IPS-18a (cell line): ENCODE data around the gene UCP3.

ENCODE experiments used
- H3K27ac ChIP-seq: one replicate; pipeline ENCODE4 v1.5.1; 2013; ENCODE audit warnings: low read length
- H3K27me3 ChIP-seq: one replicate; pipeline ENCODE4 v1.6.1; 2013; ENCODE audit warnings: mild to moderate bottlenecking, low read length; ENCODE audit not compliant: control insufficient read depth, insufficient read depth
- H3K36me3 ChIP-seq: one replicate; pipeline ENCODE4 v1.6.1; 2013; ENCODE audit warnings: low read depth, low read length; ENCODE audit not compliant: control insufficient read depth
- H3K4me1 ChIP-seq: one replicate; pipeline ENCODE4 v1.6.1; 2013; ENCODE audit warnings: low read depth, low read length; ENCODE audit not compliant: control insufficient read depth
- H3K4me3 ChIP-seq: one replicate; pipeline ENCODE4 v1.5.1; 2013; ENCODE audit warnings: low read length
- H3K9ac ChIP-seq: one replicate; pipeline ENCODE4 v1.6.1; 2013; ENCODE audit warnings: mild to moderate bottlenecking, low read length, moderate library complexity
- H3K9me3 ChIP-seq: one replicate; pipeline ENCODE4 v1.6.1; 2013; ENCODE audit warnings: low read depth, low read length; ENCODE audit not compliant: control insufficient read depth

The UCP3 gene

GRCh38 chr11:74017631-74018030 is 8.7 kb upstream of the UCP3 start:
- Histone ChIP-seq H3K4me3 (no peak overlapping the region), H3K4me1 (no peaks in the 10 kb centered on the region), H3K36me3 (no peaks in the 10 kb centered on the region), H3K27ac (no peak overlapping the region), H3K9me3 (no peaks in the 10 kb centered on the region), H3K9ac (no peak overlapping the region), H3K27me3 (no peaks in the 10 kb centered on the region)

GRCh38 chr11:74015919-74016684 is 7.2 kb upstream of the UCP3 start:
- Histone ChIP-seq H3K9me3 (no peaks in the 10 kb centered on the region), H3K27me3 (no peaks in the 10 kb centered on the region), H3K4me3 (no peak overlapping the region), H3K9ac (no peak overlapping the region), H3K4me1 (no peaks in the 10 kb centered on the region), H3K36me3 (no peaks in the 10 kb centered on the region), H3K27ac (no peak overlapping the region)

GRCh38 chr11:74014880-74015279 is 6.0 kb upstream of the UCP3 start:
- no peak overlapping the region for H3K9ac ChIP-seq
- H3K4me3 ChIP-seq, result no peak overlapping the region
- no peaks in the 10 kb centered on the region for H3K4me1 ChIP-seq
- no peak overlapping the region for H3K27ac ChIP-seq
- no peaks in the 10 kb centered on the region for H3K9me3 ChIP-seq
- H3K36me3 ChIP-seq, result no peaks in the 10 kb centered on the region
- H3K27me3 ChIP-seq, result no peaks in the 10 kb centered on the region

- H3K4me3 ChIP-seq, result no peak overlapping the region
- H3K9me3 ChIP-seq, result no peaks in the 10 kb centered on the region
- no peaks in the 10 kb centered on the region for H3K36me3 ChIP-seq
- no peak overlapping the region for H3K27ac ChIP-seq
- no peaks in the 10 kb centered on the region for H3K4me1 ChIP-seq
- no peaks in the 10 kb centered on the region for H3K27me3 ChIP-seq
- no peak overlapping the region for H3K9ac ChIP-seq
These were observed 4.3 kb upstream of the UCP3 start for GRCh38 chr11:74013141-74013540.

DNA sequence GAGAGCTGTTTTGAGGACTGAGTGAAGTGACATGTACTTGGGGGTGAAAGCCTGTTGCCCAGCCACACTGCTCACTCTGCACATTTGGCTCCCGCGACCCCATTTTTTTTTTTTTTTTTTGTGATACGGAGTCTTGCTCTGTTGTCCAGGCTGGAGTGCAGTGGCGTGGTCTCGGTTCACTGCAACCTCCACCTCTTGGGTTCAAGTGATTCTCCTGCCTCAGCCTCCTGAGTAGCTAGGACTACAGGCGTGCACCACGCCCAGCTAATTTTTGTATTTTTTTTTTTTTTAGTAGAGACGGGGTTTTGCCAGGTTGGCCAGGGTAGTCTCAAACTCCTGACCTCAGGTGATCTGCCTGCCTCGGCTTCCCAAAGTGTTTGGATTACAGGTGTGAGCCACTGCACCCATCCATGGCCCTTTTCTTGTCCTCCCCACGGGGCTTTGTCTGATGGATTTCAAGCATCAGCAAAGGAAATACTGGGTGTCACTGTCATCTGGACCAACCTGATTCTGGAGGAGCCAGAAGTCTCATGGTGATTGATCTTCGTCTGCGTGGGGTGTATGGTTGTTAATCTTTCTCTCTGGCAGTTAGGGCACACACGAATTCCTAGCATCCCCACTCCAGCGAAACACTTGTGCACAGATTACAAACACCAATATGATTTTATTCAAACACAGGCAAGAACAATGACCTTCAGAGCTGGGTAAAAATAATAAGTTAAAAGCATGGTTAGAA is 3.4 kb upstream of the UCP3 start:
- Histone ChIP-seq H3K9ac (no peak overlapping the region), H3K36me3 (no peaks in the 10 kb centered on the region), H3K4me1 (no peaks in the 10 kb centered on the region), H3K27me3 (no peaks in the 10 kb centered on the region), H3K4me3 (no peak overlapping the region), H3K9me3 (no peaks in the 10 kb centered on the region), H3K27ac (no peak overlapping the region)

GRCh38 chr11:74011360-74012073 is 2.6 kb upstream of the UCP3 start:
- Histone ChIP-seq H3K9ac (no peak overlapping the region), H3K36me3 (no peaks in the 10 kb centered on the region), H3K4me1 (no peaks in the 10 kb centered on the region), H3K27ac (no peak overlapping the region), H3K4me3 (no peak overlapping the region), H3K27me3 (no peaks in the 10 kb centered on the region), H3K9me3 (no peaks in the 10 kb centered on the region)

- Histone ChIP-seq H3K27ac (no peak overlapping the region), H3K27me3 (no peaks in the 10 kb centered on the region), H3K4me1 (no peaks in the 10 kb centered on the region), H3K9me3 (no peaks in the 10 kb centered on the region), H3K36me3 (no peaks in the 10 kb centered on the region), H3K9ac (no peak overlapping the region), H3K4me3 (no peak overlapping the region)
These were observed 1.7 kb upstream of the UCP3 start for GRCh38 chr11:74010306-74011300.

GRCh38 chr11:74009675-74010305 is 905 bp upstream of the UCP3 start:
- Histone ChIP-seq H3K27me3 (no peaks in the 10 kb centered on the region), H3K4me1 (no peaks in the 10 kb centered on the region), H3K9me3 (no peaks in the 10 kb centered on the region), H3K9ac (no peak overlapping the region), H3K4me3 (no peak overlapping the region), H3K27ac (no peak overlapping the region), H3K36me3 (no peaks in the 10 kb centered on the region)

- H3K9ac ChIP-seq, result no peak overlapping the region
- no peaks in the 10 kb centered on the region for H3K4me1 ChIP-seq
These were observed 304 bp upstream of the UCP3 start for GRCh38 chr11:74009230-74009547.

DNA sequence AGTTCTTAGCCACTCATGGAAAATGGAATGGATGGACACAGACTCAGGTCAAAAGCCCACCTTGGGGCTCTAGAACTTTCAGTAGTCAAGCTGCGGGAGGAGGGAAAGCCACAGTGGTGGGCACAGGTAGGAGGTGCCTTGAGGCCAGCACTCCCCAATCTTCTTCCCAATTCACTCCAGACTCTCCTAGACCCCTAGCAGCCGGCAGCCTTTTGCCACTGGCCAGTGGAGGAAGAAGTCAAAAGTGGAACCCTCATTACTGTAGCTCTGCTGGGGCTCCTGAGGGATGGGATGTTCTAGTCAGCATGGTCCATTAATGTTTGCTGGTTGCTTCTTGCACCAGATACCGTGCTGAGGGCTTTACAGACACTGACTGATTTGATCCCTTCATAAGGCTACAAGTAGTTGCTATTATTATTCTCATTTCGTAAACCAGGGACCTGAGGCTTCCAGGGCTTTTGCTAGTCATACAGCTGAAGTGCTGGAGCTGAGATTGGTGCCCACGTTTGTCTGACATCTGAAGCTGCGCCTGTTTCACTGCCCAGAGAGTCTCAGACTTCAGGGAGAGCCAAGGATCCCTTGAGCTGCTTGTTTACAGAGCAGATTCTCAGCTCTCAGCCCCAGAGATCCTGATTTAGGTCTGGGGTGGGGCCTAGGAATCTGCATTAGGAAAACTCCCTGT is 1.1 kb downstream of the UCP3 start:
- Histone ChIP-seq H3K27me3 (no peaks in the 10 kb centered on the region), H3K36me3 (no peaks in the 10 kb centered on the region), H3K4me1 (no peaks in the 10 kb centered on the region), H3K9me3 (no peaks in the 10 kb centered on the region), H3K4me3 (no peak overlapping the region), H3K27ac (no peak overlapping the region), H3K9ac (no peak overlapping the region)

More at GRCh38 chr11:74009230-74009547, 304 bp upstream of the UCP3 start:
- Histone ChIP-seq H3K36me3 (no peaks in the 10 kb centered on the region), H3K27ac (no peak overlapping the region), H3K27me3 (no peaks in the 10 kb centered on the region), H3K4me3 (no peak overlapping the region), H3K9me3 (no peaks in the 10 kb centered on the region)
